KOPT-K1 (cell line): ENCODE results near the gene SENP5.
"Not testable (repeated sequence)": the region's sequence is repeated elsewhere in the genome, so short reads cannot be mapped to it uniquely, and the experiment has no call there.

ENCODE experiments used
- H3K27ac ChIP-seq: fragments of 200-600 bp; sonication (generic); 2 replicates; pipeline ENCODE4 v1.5.1; 2016; ENCODE audit warnings: antibody characterized with exemption, mild to moderate bottlenecking, low read depth, low read length; ENCODE audit not compliant: poor library complexity, severe bottlenecking
- H3K36me3 ChIP-seq: fragments of 200-600 bp; sonication (generic); 2 replicates; pipeline ENCODE4 v1.5.1; 2017; ENCODE audit warnings: antibody characterized with exemption, mild to moderate bottlenecking, low read length, moderate library complexity; ENCODE audit not compliant: insufficient read depth
- H3K9me3 ChIP-seq: fragments of 200-600 bp; sonication (generic); 2 replicates; pipeline ENCODE4 v1.5.1; 2017; ENCODE audit warnings: antibody characterized with exemption, low read length, mild to moderate bottlenecking; ENCODE audit not compliant: insufficient read depth, poor library complexity, severe bottlenecking

SENP5 gene

GRCh38 chr3:196944037-196944790, 76.5 kb downstream of the SENP5 start:
- Histone ChIP-seq H3K27ac (peak overlapping the region; percentile 77), H3K36me3 (peaks cover 29% of the 10 kb centered on the region)

GRCh38 chr3:196947136-196947859, 79.6 kb downstream of the SENP5 start:
- Histone ChIP-seq H3K9me3 (no peaks in the 10 kb centered on the region), H3K36me3 (peaks cover 13% of the 10 kb centered on the region; the same call in 1 of the 2 replicates), H3K27ac (no peak overlapping the region)

More at GRCh38 chr3:196944037-196944790, 76.5 kb downstream of the SENP5 start:
- H3K9me3 ChIP-seq = not testable (repeated sequence)

DNA sequence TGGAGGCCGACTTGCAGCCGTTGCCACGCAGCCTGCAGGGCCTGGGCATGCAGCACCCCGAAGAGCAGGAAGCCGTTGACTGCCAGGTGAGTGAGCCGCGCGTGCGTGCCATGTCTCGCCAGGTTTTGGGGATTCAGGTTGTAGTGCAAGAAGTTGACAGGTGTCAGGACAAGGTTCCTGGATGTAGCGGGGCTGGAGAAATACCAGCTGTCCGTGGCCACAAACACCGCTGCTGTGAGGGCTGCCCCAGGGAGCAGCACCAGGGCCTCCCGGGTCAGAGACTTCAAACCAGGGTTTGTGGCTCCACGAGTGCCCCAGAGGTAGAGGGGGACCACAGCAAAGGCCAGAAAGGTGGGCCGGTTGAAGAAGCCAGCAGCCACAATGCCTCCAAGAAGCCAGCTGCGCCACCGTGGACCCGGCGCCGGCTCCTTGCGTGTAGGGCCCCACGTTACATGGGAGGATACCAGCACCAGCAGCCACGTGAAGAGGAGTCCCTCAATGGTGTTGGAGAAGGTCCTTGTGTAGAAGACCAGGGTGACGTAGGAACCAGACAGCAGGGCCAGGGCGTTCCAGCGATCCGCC, 80.2 kb downstream of the SENP5 start:
- H3K9me3 ChIP-seq = no peaks in the 10 kb centered on the region
- H3K27ac ChIP-seq = no peak overlapping the region

DNA sequence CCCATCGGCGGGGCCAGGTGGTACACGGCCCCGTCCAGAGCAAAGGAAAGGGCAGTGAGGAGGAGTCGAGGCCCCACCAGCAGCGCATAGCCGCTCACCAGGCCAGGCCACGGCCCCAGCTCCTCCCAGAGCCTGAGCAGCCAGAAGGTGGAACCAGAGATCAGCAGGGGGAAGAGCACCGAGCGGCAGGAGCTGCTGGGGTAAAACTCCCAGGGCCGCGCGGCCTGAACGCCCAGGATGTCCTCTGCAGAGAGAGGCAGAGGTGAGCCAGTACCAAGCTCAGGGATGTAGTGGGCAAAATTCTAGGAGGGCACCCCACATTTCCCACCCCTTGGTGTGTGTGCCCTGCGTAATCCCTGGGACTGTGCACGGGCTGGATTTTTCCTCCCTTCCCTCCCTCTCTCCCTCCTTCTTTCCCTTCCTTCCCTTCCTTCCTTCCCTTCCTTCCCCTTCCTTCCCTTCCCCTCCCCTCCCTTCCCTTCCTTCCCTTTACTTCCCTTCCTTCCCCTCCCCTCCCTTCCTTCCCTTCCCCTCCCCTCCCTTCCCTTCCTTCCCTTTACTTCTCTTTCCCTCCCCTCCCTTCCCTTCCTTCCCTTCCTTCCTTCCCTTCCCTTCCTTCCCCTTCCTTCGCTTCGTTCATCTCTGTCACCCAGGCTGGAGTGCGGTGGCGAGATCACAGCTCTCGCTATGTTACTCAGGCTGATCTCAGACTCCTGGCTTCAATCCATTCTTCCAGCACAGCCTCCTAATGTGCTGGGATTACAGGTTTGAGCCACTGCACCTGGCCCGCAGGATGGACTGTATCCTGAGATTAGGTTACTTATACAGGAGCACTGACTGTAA, 80.9 kb downstream of the SENP5 start:
- H3K9me3 ChIP-seq = no peaks in the 10 kb centered on the region
- H3K27ac ChIP-seq = no peak overlapping the region
- peaks cover 13% of the 10 kb centered on the region; the same call in 1 of the 2 replicates for H3K36me3 ChIP-seq

More for the DNA sequence above, 80.2 kb downstream of the SENP5 start:
- H3K36me3 ChIP-seq = peaks cover 13% of the 10 kb centered on the region; the same call in 1 of the 2 replicates

DNA sequence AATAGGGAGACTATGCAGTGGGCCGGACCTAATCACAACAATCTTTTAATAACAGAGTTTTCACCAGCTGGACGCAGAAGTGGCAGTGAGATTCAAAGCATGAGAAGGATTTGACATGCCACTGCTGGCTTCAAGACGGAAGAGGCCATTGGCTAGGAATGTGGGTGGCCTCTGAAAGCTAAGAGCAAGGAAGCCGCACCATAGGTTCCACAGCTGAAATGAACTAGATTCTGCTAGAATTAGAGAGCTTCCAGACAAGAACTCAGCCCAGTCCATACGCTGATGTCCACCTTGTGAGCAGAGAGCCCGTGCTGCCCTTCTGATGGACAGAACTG, 81.5 kb downstream of the SENP5 start:
- Histone ChIP-seq H3K9me3 (no peaks in the 10 kb centered on the region), H3K27ac (no peak overlapping the region), H3K36me3 (peaks cover 13% of the 10 kb centered on the region; the same call in 1 of the 2 replicates)

DNA sequence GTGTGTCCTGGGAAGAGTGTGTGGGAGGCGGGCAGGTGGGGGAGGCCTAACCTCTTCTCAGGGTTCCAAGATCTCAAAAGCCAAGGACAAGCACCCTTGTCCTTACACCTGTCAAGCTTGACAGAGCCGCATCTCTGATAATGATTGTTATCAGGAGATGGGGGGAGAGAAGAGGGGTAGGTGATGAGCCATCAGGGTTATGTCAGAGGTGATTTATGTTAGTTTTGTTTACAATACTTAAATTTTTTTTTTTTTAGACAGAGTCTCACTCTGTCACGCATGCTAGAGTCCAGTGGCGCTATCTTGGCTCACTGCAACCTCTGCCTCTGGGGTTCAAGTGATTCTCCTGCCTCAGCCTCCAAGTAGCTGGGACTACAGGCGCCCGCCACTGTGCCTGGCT, 82.0 kb downstream of the SENP5 start:
- no peak overlapping the region for H3K27ac ChIP-seq
- no peaks in the 10 kb centered on the region for H3K9me3 ChIP-seq
- peaks cover 12% of the 10 kb centered on the region; the same call in 1 of the 2 replicates for H3K36me3 ChIP-seq

GRCh38 chr3:196951371-196951770, 83.7 kb downstream of the SENP5 start:
- H3K9me3 ChIP-seq = no peaks in the 10 kb centered on the region
- H3K36me3 ChIP-seq = peaks cover 2% of the 10 kb centered on the region; the same call in 1 of the 2 replicates
- no peak overlapping the region for H3K27ac ChIP-seq

DNA sequence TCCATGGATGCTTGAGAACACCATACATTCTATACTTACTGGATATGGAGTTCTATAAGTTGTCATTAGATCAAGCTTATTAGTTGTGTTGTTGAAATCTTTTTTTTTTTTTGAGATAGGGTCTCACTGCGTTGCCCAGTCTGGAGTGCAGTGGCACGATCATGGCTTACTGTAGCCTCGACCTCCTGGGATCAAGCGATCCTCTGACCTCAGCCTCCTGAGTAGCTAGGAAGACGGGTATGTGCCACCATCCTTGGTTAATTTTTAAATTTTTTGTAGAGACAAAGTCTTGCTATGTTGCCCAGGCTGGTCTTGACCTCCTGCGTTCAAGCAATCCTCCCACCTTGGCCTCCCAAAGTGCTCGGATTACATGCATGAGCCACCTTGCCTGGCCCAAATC, 87.1 kb downstream of the SENP5 start:
- Histone ChIP-seq H3K9me3 (no peaks in the 10 kb centered on the region), H3K27ac (no peak overlapping the region), H3K36me3 (no peaks in the 10 kb centered on the region)

- peak overlapping the region; percentile 25 for H3K27ac ChIP-seq
These were observed 94.6 kb downstream of the SENP5 start for GRCh38 chr3:196962108-196962929.

DNA sequence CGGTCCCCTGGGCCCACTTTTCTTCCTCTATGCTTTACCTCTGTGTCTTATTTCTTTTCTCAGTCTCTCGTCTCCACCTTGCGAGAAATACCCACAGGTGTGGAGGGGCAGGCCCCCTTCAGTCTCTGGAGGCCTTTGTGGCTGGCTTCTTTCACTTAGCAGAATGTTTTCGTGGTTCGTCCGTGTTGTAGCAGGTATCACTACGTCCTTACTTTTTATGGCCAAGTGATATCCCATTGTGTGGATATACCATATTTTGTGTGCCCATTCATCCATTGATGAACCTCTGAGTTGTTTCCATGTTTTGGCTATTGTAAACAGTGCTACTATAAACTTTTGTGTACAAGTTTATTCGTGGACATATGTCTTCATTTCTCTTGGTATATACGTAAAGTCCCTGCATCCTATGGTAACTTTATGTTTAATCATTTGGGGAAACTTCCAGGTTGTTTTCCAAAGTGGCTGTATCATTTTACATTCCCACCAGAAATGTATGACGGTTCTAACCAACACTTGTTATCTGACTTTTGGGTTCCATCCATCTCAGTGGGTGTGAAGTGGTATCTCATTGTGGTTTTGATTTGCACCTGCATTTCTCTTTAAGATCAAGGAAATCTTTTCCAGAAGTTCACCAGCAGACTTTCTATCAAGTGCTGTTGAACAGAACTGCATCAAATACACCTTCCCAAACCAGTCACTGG, 95.4 kb downstream of the SENP5 start:
- no peaks in the 10 kb centered on the region for H3K9me3 ChIP-seq
- H3K27ac ChIP-seq = peak overlapping the region; percentile 25
- no peaks in the 10 kb centered on the region for H3K36me3 ChIP-seq

More at GRCh38 chr3:196962108-196962929, 94.6 kb downstream of the SENP5 start:
- Histone ChIP-seq H3K36me3 (no peaks in the 10 kb centered on the region), H3K9me3 (no peaks in the 10 kb centered on the region)

GRCh38 chr3:196963631-196963953, 95.9 kb downstream of the SENP5 start:
- Histone ChIP-seq H3K9me3 (no peaks in the 10 kb centered on the region), H3K36me3 (no peaks in the 10 kb centered on the region), H3K27ac (peak overlapping the region; percentile 25)

- Histone ChIP-seq H3K36me3 (no peaks in the 10 kb centered on the region), H3K27ac (no peak overlapping the region), H3K9me3 (no peaks in the 10 kb centered on the region)
These were observed 97.5 kb downstream of the SENP5 start for GRCh38 chr3:196965112-196965803.

DNA sequence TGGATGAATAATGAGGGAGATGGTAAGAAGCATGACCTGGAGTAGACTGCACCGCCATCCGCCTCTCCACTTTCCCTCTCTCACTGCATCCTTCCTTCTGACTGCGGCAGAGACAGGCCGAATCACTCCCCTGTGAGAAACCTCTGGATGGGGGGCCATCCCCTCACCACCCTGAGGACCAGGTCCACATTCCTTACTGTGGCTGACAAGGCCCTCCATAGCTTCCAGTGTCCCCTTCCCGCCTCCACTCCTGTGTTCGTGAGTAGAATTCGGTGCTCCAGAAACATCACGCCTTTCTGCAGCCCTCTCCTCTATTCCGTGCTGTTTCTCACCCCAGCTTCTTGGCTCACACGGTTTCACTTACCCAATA, 98.1 kb downstream of the SENP5 start:
- Histone ChIP-seq H3K27ac (no peak overlapping the region), H3K36me3 (no peaks in the 10 kb centered on the region), H3K9me3 (no peaks in the 10 kb centered on the region)
